Cardiac fibroblast (primary cell): ENCODE results near the gene BOK.

Source experiments
- DNase-seq, 2 donors: peaks; one replicate each; pipeline versions ENCODE4 v3.0.0 to v3.0.0-alpha.2; 2010; ENCODE audit warnings: low read depth in 2 of 2
- H3K4me3 ChIP-seq, 2 donors: replicated peaks in 1 of 2; 1 replicate in 1 of 2; 2 replicates in 1 of 2; pipeline ENCODE4 v1.5.1; 2011; ENCODE audit warnings: low read depth in 2 of 2, low read length in 2 of 2, mild to moderate bottlenecking in 2 of 2, moderate library complexity in 1 of 2
- CTCF ChIP-seq: IDR thresholded peaks from one replicate; pipeline ENCODE4 v1.5.1; 2011; ENCODE audit warnings: low read depth, mild to moderate bottlenecking, low read length, inconsistent platforms

BOK gene

GRCh38 chr2:241617431-241618154 is 59.0 kb downstream of the BOK start:
- TF ChIP-seq CTCF: no peak
- no peak overlapping the region for H3K4me3 ChIP-seq
- DNase-seq: peak; percentile 11 to 36

GRCh38 chr2:241618296-241618805 is 59.8 kb downstream of the BOK start:
- TF ChIP-seq CTCF: no peak
- peak in 1 of 2 donors; percentile 12 for DNase-seq
- no peak overlapping the region for H3K4me3 ChIP-seq

GRCh38 chr2:241618829-241619228 is 60.3 kb downstream of the BOK start:
- TF ChIP-seq CTCF: no peak
- no peak for DNase-seq
- H3K4me3 ChIP-seq: no peak overlapping the region

- TF ChIP-seq CTCF: no peak
- no peak overlapping the region for H3K4me3 ChIP-seq
- no peak for DNase-seq
Measured at GRCh38 chr2:241619597-241620418, 61.3 kb downstream of the BOK start.

GRCh38 chr2:241620419-241620769 is 61.8 kb downstream of the BOK start:
- no peak for TF ChIP-seq CTCF
- no peak overlapping the region for H3K4me3 ChIP-seq
- peak; percentile 7 to 81 for DNase-seq
